GM19238 (cell line): ENCODE measurements around the gene PACSIN1.

ENCODE experiments used
- DNase-seq: peaks from one replicate; pipeline ENCODE4 v3.0.0; 2011; ENCODE audit warnings: low spot score; ENCODE audit not compliant: insufficient read length

Gene PACSIN1

GRCh38 chr6:34544052-34544604 is 78.3 kb downstream of the PACSIN1 start:
- no peak for DNase-seq

- no peak for DNase-seq
Observed at GRCh38 chr6:34544776-34545471, 79.0 kb downstream of the PACSIN1 start.

GRCh38 chr6:34546551-34547321 is 80.9 kb downstream of the PACSIN1 start:
- DNase-seq = no peak

- DNase-seq = no peak
Observed at GRCh38 chr6:34547701-34548644, 82.1 kb downstream of the PACSIN1 start.

GRCh38 chr6:34549026-34549803 is 83.3 kb downstream of the PACSIN1 start:
- no peak for DNase-seq

- no peak for DNase-seq
Observed at GRCh38 chr6:34549804-34550202, 83.9 kb downstream of the PACSIN1 start.

- no peak for DNase-seq
Observed at GRCh38 chr6:34551720-34552119, 85.8 kb downstream of the PACSIN1 start.

GRCh38 chr6:34552620-34553019 is 86.7 kb downstream of the PACSIN1 start:
- no peak for DNase-seq

- no peak for DNase-seq
Observed at GRCh38 chr6:34553146-34553545, 87.3 kb downstream of the PACSIN1 start.

GRCh38 chr6:34553750-34554149 is 87.9 kb downstream of the PACSIN1 start:
- no peak for DNase-seq

- no peak for DNase-seq
Observed at GRCh38 chr6:34554291-34555006, 88.6 kb downstream of the PACSIN1 start.

GRCh38 chr6:34555007-34555322 is 89.1 kb downstream of the PACSIN1 start:
- no peak for DNase-seq

- DNase-seq = no peak
Observed at GRCh38 chr6:34555328-34555727, 89.5 kb downstream of the PACSIN1 start.

GRCh38 chr6:34556031-34556471 is 90.2 kb downstream of the PACSIN1 start, which contains the start of gene SPDEF:
Gene SPDEF (minus strand): TSS chr6:34556329. CDS start chr6:34544455, 11,874 bp downstream.
- DNase-seq = no peak

GRCh38 chr6:34556493-34556892 is 90.6 kb downstream of the PACSIN1 start:
- no peak for DNase-seq

GRCh38 chr6:34557228-34557627 is 91.4 kb downstream of the PACSIN1 start:
- no peak for DNase-seq

GRCh38 chr6:34558172-34558714 is 92.4 kb downstream of the PACSIN1 start:
- DNase-seq = no peak

GRCh38 chr6:34559651-34560365 is 93.9 kb downstream of the PACSIN1 start:
- no peak for DNase-seq
